Central memory CD8-positive, alpha-beta T cell (primary cell): ENCODE measurements around the gene PRR19.
"Not testable (repeated sequence)": the region's sequence is repeated elsewhere in the genome, so short reads cannot be mapped to it uniquely, and the experiment has no call there.

Source experiments
- ATAC-seq: fragments of 150-1000 bp; cut with Tn5 transposase; replicated peaks from 2 replicates; pipeline ENCODE4 v1.10.0; 2022; ENCODE audit warnings: mild to moderate bottlenecking, moderate FRiP score, moderate number of reproducible peaks; ENCODE audit not compliant: poor library complexity, severe bottlenecking; ENCODE audit errors: extremely low read depth
- DNase-seq, 2 donors: peaks; one replicate each; pipeline ENCODE4 v3.0.0; 2021; ENCODE audit warnings: low spot score in 2 of 2
- H3K27ac Mint-ChIP-seq: one replicate; pipeline ENCODE4 v1.8.0; 2022; ENCODE audit warnings: low read depth, mild to moderate bottlenecking, moderate library complexity, mixed read lengths
- H3K27me3 Mint-ChIP-seq: one replicate; pipeline ENCODE4 v1.8.0; 2022; ENCODE audit warnings: mixed read lengths
- H3K36me3 Mint-ChIP-seq: one replicate; pipeline ENCODE4 v1.8.0; 2022; ENCODE audit warnings: mild to moderate bottlenecking, moderate library complexity, mixed read lengths; ENCODE audit not compliant: insufficient read depth
- H3K4me1 Mint-ChIP-seq: one replicate; pipeline ENCODE4 v1.8.0; 2022; ENCODE audit warnings: mixed read lengths
- H3K4me3 Mint-ChIP-seq: one replicate; pipeline ENCODE4 v1.8.0; 2022; ENCODE audit warnings: mild to moderate bottlenecking, moderate library complexity, mixed read lengths
- H3K9me3 Mint-ChIP-seq: one replicate; pipeline ENCODE4 v1.8.0; 2022; ENCODE audit warnings: mixed read lengths

Gene PRR19

DNA sequence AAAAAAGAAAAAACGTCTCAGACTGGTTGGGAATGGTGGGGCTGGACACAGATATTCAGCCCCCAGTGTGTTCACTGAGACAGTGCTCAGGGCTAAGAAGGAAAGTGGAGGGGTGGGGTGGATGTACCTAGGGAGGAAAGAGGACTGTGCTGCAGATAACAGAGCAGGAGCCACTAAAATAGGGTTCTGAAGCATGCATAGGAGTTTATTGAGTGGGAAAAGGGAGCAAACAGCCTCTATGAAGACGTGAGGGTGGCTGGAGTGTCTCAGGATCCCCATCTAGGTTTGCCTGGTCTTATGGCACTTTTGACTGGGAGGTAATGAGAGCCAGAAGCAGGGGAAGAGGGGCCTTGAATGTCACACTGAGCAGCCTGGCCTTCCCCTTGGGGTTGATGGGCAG lies 26.9 kb downstream of the PRR19 start:
- Mint-ChIP-seq H3K27me3 (peaks cover 9% of the 10 kb centered on the region), H3K27ac (no peak overlapping the region), H3K4me3 (no peak overlapping the region), H3K9me3 (no peaks in the 10 kb centered on the region), H3K36me3 (peaks cover 7% of the 10 kb centered on the region), H3K4me1 (peaks cover 29% of the 10 kb centered on the region)
- DNase-seq (no peak), ATAC-seq (no peak)

GRCh38 chr19:42330241-42330711 lies 28.3 kb downstream of the PRR19 start:
- Mint-ChIP-seq H3K9me3 (no peaks in the 10 kb centered on the region), H3K27me3 (peaks cover 1% of the 10 kb centered on the region), H3K4me3 (no peak overlapping the region), H3K36me3 (peaks cover 3% of the 10 kb centered on the region), H3K27ac (no peak overlapping the region), H3K4me1 (peaks cover 22% of the 10 kb centered on the region)
- DNase-seq (no peak), ATAC-seq (no peak)

GRCh38 chr19:42331333-42331732 lies 29.4 kb downstream of the PRR19 start:
- not testable (repeated sequence) for H3K27ac Mint-ChIP-seq

GRCh38 chr19:42332059-42332458 lies 30.1 kb downstream of the PRR19 start:
- Mint-ChIP-seq H3K27me3 (no peaks in the 10 kb centered on the region), H3K36me3 (no peaks in the 10 kb centered on the region), H3K9me3 (no peaks in the 10 kb centered on the region), H3K4me3 (no peak overlapping the region), H3K4me1 (peaks cover 20% of the 10 kb centered on the region), H3K27ac (no peak overlapping the region)
- no peak for DNase-seq
- ATAC-seq: no peak

More at GRCh38 chr19:42331333-42331732, 29.4 kb downstream of the PRR19 start:
- DNase-seq, ATAC-seq, H3K9me3 Mint-ChIP-seq, H3K4me3 Mint-ChIP-seq, H3K27me3 Mint-ChIP-seq, H3K36me3 Mint-ChIP-seq: not testable (repeated sequence)
- peaks cover 22% of the 10 kb centered on the region for H3K4me1 Mint-ChIP-seq

DNA sequence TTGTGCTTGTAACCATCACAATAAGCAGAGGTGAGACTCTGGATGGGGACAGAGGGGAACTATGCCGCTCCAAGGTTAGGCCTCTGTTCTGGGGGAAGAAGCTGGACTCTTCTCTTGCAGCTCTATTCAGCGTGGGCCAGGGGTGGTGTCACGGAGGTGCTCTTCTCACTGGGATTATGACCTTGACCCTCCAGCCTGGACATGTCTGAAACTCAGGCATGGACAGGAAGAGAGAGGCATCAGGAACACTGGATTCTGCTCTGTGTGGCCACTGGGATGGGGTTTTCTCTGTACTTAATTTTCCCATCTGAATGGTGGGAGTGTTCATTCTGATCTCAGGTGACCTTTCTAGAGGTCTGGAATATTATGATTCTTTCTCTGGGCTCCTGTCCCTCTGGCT lies 31.1 kb downstream of the PRR19 start:
- DNase-seq (no peak), ATAC-seq (no peak)
- Mint-ChIP-seq H3K36me3 (no peaks in the 10 kb centered on the region), H3K4me3 (no peak overlapping the region), H3K9me3 (no peaks in the 10 kb centered on the region), H3K27me3 (no peaks in the 10 kb centered on the region), H3K27ac (no peak overlapping the region), H3K4me1 (peaks cover 13% of the 10 kb centered on the region)

DNA sequence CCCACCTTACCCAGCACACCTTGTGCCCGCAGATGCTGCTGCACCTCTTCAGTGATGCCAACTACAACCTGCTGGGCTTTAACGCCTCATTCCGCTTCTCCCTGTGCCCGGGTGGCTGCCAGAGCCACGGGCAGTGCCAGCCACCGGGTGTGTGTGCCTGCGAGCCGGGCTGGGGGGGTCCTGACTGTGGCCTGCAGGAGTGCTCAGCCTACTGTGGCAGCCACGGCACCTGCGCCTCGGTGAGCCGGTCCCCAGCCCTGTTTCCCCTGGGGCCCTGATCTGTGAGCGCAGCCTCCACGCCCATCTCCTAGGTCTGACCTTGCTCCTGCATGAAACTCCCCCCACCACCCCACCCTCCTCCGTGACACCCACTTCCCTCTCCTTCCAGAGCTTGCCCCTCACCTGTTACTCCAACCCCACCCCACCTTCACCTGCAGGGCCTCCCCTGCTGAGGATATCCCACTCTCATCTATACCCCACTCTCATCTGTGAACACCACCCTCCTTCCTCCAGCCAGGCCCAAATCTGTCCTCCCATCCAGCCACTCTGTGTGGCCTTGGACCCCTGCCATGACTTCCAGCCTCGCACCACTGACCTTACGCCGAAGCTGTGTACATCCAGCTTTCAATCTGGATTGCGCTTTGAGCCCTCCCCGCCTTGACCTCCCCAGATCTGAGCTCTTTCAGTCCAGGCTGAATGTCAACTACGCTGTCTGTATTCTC lies 32.2 kb downstream of the PRR19 start:
- ATAC-seq (no peak), DNase-seq (no peak)
- no peak overlapping the region for H3K27ac Mint-ChIP-seq
- H3K4me3 Mint-ChIP-seq: no peak overlapping the region
- H3K27me3 Mint-ChIP-seq: no peaks in the 10 kb centered on the region
- H3K9me3 Mint-ChIP-seq: no peaks in the 10 kb centered on the region
- H3K4me1 Mint-ChIP-seq: peaks cover 9% of the 10 kb centered on the region
- H3K36me3 Mint-ChIP-seq: no peaks in the 10 kb centered on the region

- no peaks in the 10 kb centered on the region for H3K36me3 Mint-ChIP-seq
- peaks cover 6% of the 10 kb centered on the region for H3K4me1 Mint-ChIP-seq
- H3K9me3 Mint-ChIP-seq: no peaks in the 10 kb centered on the region
- H3K27me3 Mint-ChIP-seq: no peaks in the 10 kb centered on the region
- no peak for ATAC-seq
- no peak overlapping the region for H3K27ac Mint-ChIP-seq
- no peak for DNase-seq
- no peak overlapping the region for H3K4me3 Mint-ChIP-seq
These were observed 32.9 kb downstream of the PRR19 start for GRCh38 chr19:42334697-42335373.

DNA sequence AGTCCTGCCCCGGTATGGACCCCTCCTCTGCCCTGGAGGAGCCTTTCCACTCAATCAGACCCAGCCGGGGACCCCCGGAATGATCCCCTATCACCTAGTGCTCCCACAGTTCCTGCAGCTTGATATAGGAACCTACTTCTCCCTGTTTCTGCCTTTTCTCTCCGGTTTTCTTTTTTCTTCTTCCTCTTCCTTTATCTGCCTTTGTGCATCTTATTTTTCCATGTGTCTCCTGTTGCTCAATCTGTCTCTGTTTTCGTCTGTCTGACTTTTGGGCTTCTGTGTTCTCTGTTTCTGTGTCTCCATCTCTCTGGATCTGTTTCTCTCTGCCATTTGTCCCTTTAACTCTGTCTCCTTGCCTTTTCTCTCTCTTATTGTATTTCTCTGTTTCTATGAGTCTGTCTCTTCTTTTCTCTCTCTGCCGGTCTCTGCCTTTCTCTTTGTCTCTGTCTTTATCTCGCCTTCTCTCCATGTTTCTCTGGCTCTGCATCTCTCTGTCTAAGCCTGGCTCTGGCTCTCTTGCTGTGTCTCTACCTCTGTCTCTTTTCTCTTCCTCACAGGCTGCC lies 33.5 kb downstream of the PRR19 start:
- ATAC-seq: no peak

GRCh38 chr19:42335971-42336370 lies 34.0 kb downstream of the PRR19 start:
- Mint-ChIP-seq H3K36me3 (no peaks in the 10 kb centered on the region), H3K27ac (no peak overlapping the region), H3K27me3 (no peaks in the 10 kb centered on the region), H3K4me3 (no peak overlapping the region), H3K9me3 (no peaks in the 10 kb centered on the region), H3K4me1 (no peaks in the 10 kb centered on the region)
- ATAC-seq: no peak
- DNase-seq: no peak

More for the DNA sequence above, 33.5 kb downstream of the PRR19 start:
- DNase-seq: no peak
- Mint-ChIP-seq H3K27ac (no peak overlapping the region), H3K4me1 (peaks cover 4% of the 10 kb centered on the region), H3K36me3 (no peaks in the 10 kb centered on the region), H3K4me3 (no peak overlapping the region), H3K27me3 (no peaks in the 10 kb centered on the region), H3K9me3 (no peaks in the 10 kb centered on the region)

DNA sequence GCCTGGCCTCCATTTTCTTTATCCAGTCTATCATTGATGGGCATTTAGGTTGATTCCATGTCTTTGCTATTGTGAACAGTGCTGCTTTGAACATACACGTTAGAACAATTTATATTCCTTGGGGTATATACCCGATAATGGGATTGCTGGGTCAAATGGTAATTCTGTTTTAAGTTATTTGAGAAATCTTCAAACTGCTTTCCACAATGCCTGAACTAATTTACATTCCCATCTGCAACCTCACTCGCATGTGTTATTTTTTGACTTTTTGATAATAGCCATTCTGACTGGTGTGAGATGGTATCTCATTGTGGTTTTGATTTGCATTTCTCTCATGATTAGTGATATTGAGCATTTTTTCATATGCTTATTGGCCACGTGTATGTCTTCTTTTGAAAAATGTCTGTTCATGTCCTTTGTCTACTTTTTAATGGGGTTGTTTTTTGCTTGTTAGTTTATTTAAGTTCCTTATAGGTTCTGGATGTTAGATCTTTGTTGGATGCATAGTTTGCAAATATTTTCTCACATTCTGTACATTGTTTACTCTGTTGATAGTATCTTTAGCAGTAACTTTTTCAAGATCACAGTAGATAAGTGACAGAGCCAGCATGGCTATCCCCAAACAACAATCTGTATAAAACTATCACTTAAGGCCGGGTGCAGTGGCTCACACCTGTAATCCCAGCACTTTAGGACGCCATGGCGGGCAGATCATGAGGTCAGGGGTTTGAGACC lies 37.4 kb downstream of the PRR19 start:
- not testable (repeated sequence) for H3K4me1 Mint-ChIP-seq, H3K27me3 Mint-ChIP-seq, ATAC-seq, DNase-seq, H3K4me3 Mint-ChIP-seq, H3K36me3 Mint-ChIP-seq, H3K27ac Mint-ChIP-seq, H3K9me3 Mint-ChIP-seq

GRCh38 chr19:42339922-42340321 lies 38.0 kb downstream of the PRR19 start:
- not testable (repeated sequence) for ATAC-seq, H3K4me1 Mint-ChIP-seq, H3K27ac Mint-ChIP-seq, H3K9me3 Mint-ChIP-seq, DNase-seq, H3K27me3 Mint-ChIP-seq, H3K4me3 Mint-ChIP-seq, H3K36me3 Mint-ChIP-seq

- Mint-ChIP-seq H3K27ac (no peak overlapping the region), H3K27me3 (no peaks in the 10 kb centered on the region), H3K9me3 (no peaks in the 10 kb centered on the region), H3K4me3 (no peak overlapping the region), H3K4me1 (no peaks in the 10 kb centered on the region), H3K36me3 (peaks cover 4% of the 10 kb centered on the region)
- ATAC-seq (no peak), DNase-seq (no peak)
These were observed 41.6 kb downstream of the PRR19 start for GRCh38 chr19:42343344-42344110.
